ENCODE measurements around the gene FAM135A.
A peak's percentile ranks its signal among the peaks of the same experiment; 100 is the strongest.

The FAM135A gene

DNA sequence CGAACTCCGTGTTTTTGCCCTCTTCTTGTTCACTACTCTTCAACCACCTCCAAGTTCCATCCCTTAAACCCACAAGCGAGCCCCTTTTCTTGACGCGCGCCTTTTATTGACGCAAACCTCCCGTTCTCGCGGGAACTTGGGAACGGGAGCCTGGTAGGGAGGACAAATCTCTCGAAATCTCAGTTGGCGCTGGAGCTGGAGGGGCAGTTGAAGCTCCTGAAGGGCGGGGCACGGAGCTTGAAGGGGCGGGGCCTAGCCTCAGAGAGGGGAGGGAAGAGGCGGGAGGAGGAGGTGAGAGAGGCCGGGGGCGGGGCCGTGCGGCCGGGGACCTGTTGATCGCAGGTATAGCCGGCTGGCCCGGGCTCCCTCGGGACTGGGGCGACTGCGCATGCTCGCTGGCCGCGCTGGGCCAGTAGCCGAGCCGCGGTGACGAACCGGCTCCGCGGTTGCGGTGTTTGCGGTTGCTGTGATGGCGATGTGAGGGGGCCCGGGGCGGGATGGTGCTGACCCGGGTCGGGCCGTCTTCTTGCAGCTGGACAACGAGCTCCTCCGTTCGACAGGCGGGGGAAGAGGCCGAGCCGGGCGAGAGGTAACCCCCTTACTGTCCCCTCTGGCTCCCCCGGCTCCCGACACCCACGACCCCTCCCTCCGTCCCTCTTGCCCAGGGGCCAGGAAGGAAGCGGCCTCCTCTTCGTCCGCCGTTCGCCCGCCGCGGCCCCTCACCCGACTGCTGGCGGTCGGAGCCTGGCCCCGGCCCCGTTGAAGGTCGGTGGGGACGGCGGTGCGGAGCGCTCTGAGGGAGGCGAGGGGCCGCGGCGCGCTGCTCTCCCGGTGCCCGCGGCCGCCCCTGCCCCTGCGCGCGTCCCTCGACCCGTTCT is at the start of gene FAM135A:
FAM135A (plus strand) TSS at position 395 of the 878 bp plus-strand sequence. CDS start 14,835 bp downstream, outside the sequence.
- peak; percentile 96 for DNase-seq

DNA sequence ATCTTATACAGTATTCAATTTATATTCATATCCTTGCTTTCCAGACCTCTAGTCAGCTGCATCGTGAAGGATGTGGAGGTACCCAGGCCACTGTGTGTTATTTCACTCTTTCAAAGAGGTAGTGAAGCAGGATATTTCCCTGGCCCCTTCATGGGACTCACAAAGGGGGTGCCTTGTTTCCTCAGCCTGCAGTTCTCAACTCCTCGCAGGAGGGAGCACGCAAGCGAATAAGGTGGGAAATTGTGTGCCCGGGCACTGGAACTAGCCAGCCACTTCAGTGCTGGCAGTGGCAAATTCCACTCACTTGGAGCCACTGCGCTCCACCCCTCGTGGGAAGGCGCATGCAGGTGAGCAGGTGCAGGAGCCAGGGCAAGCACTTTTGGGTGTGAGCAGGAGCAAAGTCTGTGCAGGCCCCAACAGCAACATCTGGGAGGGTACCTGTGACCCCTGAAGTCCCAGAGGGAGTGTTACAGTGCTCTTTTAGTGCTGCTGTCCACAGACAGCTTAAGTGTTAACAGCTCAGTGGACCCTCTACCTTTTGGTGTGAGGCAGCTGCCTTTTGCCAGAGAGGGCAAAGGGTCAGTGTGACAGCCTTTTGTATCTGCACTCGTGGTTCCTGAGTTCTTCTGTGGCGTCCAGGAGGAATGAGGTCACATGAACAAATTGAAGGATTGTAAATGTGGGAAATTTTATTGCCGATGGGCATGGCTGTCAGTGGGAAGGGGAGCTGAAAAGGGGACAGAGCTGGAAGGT is 49.4 kb upstream of the FAM135A start:
- DNase-seq = no peak

DNA sequence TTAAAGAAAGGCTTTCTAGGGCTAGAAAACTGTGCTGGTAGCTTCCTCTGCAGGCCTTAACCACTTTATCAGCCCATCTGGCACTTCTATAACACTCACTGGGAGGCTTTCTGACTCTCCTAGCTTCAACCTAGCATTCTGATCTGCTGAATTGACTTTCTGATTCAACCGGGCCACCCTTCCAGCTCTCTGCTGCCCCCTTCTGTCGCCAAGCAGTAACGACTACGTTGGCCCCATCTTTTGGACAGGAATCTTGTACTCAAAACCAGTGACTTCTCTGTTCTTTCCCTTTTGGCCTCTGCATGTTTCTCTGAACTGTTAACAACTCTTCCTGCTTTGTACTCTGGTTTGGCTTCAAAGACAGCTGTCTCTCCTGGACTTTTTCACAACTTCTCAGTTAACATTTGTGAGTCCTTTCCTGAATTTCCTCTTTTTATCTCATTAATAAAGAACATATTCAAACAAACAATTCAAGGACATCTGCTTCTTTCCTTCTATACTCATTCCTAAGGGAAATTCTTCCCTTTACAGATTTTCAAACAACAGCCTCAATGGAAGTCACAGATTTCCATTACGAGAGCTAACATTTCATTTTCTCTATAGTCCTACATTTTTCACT is 43.9 kb upstream of the FAM135A start:
- DNase-seq = peak; percentile 66

DNA sequence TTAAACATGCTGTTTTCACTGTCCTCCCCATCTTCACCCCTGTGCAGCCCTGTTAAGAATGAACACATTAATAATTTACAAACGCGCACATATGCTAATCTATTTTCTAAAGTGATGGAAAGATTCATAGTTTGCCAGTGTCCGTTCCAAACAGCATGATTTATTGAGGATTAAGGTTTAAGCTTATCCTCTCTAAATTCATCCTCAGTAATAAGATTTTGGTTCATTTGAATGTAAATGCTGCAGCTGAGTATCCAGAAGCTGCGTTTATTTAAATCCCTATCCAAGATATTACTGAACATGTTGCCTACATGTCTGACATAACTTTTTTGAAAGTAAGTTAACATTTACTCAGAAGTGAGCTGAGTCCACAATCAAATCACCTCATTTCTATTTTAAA is 42.8 kb upstream of the FAM135A start:
- no peak for DNase-seq

DNA sequence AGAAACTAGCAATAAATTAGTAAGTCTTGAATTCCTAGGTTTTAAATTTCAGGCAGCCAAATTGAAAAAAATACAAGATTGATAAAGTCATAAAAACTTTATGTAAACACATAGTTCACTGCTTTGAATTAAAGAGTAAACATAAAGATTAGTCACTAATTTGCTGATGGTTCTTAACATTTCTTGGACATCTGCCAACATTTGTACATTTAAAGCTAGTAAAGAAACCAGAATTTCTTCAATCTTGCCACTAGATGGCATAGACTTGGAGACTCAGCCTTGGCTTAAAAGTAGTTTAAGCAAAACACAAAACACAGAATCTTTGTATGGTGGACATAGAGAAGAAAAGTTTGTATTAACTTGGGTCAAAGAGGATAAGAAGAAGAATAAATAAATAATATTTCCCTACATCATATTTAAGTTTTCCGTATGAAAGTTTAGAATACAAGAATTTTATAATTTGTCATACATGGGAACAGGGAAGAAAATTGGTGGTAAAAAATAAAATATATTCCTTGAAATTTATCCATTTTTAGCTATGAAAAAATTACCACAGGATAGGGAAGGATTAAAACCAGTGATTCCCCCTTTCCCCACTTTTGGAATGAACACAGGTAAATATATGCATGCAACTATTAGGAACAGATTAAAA is 41.7 kb upstream of the FAM135A start:
- DNase-seq = peak; percentile 55

DNA sequence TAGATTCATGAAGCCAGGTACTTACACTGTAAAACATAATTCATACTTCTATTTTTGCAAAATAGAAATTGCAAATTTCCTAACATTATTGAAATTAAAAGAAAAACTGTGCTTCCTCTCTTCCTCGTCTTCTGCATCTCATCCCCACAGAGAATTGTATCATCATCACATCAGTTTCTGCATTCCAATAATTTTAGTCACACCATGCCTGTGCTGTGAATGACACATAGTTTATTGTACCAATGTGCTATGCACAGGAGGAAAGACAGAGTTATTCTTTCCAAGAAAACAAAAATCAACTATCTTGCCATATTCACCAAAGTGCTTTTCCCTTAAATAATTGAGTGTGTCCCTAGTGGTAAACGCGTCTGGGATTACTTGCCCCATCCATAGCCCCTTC is 38.1 kb upstream of the FAM135A start:
- DNase-seq = no peak

DNA sequence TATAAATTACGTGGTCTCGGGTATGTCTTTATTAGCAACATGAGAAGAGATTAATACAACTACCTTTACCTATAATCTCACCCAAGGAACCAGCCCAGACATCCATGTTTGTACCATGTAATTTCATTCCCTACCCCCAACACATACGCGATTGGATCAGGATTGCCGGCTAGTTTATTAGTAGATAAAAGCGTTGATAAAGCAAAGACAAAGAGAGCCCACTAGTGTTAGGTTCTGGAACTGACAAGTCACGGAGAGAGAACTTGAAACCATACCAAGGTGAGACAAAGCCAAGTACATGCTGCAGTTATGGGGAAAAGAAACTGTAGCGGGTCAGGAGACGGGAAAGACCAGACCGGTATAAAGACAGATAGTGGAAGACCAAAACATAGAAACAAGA is 37.4 kb upstream of the FAM135A start:
- no peak for DNase-seq

DNA sequence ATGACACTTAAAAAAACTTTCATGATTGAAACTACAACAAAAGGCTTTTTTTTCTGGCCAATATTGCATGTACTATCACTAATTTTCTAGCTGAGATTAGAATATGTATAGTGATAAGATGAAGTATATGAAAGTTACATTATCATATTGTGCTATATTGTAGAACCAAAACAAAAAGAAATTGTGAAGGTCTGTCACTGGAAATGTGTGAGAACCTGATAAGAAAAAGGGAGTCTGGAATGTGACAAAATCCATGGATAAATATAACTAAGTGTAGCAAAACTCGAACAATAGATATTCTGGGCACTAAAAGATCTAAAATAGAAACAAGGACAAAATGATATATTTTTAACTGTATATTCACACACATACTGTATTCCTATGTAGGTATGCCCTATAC is 36.7 kb upstream of the FAM135A start:
- no peak for DNase-seq

DNA sequence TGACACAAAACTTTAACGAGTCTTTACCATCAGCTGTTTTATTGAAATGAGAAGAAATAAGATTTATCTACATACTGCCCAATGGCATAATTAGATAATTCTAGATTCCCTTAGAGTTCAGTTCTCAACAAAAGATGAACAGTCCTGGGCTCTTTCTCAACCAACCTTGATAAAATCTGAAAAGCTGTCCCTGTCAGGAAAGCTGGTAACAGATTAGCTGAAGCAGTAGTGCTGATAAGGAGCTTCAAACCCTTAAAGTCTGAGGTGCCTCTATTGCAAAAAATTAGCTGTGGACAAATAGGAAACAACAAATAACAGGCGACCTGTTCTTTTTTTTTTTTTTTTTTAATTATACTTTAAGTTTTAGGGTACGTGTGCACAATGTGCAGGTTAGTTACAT is 35.9 kb upstream of the FAM135A start:
- no peak for DNase-seq

DNA sequence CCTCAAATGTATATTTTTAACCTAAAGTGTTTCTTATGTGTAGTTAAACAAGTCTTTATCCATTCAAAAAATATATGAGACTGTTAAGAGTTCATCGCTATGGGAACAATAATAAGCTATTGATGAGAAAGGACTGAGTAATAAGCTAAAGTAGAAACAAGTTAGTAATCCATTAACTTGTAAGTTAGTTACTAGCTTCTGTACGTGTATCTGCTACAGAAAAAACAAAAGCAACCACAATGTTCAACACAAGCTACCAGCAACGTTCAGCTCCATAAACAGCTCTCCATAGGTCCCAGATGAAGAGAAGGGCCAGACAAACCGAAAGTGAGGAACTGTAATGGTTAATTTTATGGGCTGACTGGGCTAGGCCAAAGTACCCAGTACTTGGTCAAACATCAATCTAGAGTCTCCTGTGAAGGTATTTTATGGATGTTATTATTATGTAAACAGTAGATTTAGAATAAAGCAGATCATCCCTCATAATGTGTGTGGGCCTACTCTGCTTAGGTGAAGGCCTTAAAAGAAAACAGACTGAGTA is 33.8 kb upstream of the FAM135A start:
- DNase-seq = no peak

DNA sequence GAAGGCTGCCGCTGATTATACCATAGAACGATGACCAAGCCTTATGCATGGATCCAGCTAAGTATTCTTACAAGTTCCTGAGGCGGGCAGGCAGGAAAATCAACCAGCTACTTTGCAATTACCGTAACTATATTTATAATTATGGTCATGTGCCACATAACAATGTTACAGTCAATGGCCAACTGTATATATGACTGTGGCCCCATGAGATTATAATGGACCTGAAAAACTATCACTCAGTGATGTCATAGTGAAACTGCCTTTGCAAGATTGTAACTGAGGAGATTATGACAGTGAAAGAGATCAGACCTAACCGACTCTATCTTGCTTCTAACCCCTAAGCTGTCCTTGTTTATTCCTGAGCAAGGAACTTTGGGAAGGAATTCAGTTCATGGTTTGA is 33.1 kb upstream of the FAM135A start:
- DNase-seq = no peak

DNA sequence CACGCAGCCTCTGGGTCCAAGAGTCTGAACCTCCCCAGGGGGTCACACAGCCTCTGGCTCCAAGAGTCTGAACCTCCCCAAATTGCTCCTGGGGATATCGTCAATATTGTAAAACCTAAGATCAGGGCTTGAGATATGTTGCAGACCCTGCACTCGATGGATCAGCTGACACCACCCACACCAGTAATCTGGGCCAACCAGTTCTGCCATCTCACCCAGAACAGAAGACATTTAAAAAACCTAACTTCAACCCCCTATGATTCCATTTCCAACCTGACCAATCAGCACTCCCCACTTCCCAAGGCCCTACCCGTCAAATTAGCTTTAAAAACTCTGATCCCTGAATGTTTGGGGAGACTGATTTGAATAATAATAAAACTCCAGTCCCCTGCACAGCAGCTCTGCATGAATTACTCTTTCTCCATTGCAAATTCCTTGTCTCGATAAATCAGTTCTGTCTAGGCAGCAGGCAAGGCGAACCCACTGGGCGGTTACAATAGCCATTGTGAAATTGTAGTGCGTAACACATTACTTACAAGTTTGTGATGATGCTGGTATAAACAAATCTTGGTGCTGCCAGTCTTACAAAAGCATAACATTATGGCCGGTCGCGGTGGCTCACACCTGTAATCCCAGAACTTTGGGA is 32.4 kb upstream of the FAM135A start:
- no peak for DNase-seq

DNA sequence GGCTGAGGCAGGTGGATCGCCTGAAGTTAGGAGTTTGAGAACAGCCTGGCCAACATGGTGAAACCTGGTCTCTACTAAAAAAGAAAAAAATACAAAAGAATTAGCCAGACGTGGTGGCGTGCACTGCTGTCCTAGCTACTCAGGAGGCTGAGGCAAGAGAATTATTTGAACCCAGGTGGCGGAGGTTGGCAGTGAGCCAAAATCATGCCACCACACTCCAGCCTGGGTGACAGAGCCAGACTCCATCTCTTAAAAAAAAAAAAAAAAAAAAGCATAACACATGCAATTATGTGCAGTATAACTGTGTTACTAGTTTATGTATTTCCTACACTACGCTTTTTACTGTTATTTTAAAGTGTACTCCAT is 31.9 kb upstream of the FAM135A start:
- no peak for DNase-seq

DNA sequence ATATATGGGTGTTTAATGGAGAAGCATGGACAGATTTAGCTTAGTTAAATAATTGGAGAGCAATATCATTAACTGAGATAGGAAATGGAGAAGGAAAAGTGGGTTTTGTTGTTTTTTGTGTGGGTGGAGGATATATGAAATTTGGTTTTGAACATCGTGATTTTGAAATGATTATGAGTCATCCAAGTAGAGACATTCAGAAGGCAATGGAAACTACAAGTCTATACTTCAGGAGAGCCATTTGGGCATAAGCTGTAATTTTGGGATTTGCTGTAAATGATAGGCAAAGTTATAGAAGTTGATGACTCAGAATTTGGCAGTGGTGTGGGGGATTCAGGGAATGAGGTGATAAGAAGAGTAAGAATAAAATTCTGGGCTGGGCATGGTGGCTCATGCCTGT is 27.4 kb upstream of the FAM135A start:
- no peak for DNase-seq

DNA sequence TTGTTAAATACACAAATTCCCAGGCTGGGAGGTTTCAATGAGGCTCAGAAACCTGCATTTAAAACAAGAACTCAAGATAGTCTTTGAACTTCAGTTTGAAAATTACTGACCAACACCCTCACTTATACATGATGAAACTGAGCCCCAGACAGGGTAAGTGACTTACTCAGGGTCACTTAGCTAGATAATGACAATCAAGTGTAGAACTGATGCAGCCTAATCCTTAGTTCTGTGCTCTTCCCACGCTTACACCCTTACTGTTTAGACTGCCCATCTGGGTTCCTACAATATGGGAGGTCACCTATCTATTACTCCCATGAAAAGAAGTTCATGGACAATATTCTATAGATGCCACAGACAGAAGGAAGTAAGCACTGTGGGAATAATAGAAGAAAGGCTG is 24.5 kb upstream of the FAM135A start:
- no peak for DNase-seq

DNA sequence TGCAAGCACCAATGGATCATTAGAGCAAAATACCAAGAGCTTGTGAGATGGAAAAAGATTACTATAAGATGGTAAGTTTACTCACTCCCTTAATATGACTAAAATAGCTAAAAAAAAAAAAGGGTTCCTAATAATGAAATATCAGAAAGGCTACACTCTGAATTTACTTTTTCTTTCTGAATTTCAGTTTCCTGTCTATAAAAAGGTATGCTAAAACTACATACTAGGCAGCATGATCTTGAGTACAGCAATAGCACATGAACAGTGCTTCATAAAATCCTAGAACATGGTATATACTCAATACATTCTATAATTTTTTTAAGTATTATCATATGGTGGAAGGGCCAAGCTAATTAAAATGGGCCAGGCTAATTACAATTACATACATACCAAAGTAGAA is 24.0 kb upstream of the FAM135A start:
- no peak for DNase-seq

DNA sequence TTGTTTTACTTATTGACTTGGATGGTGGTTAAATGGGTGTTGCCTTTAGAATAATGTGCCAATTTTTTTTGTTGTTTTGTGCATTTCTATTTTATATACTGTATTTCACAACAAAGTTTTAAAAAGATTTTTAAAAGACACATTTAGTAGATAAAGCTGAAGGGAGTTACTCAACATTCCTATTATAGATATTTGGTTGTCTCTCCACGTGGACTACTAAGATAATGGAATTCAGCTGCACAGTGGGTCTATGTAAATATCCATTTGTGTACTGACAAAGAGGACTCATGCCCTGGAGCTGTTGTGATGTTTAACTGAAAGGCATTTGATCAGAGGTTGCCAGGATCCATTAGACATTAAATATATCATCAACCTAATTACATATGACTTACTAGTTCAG is 23.2 kb upstream of the FAM135A start:
- DNase-seq = no peak

DNA sequence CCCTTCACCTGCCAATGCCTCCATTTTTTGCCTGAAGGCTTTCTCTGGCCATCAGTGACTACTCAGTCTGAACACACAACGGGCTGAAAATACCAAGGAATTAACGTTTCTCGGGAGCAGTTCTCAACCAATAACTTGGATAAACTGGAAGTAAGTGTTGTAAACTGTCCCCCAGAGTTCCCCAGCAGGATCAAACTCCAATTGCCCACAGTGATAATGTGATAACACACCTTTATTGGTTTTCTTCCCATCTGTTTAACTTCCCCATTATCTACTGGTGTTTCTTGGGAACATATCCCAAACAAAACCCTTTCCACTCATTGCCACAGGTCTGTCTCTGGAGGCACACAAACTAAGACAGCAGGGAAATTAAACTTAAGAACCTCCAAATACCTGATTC is 21.8 kb upstream of the FAM135A start:
- DNase-seq = no peak

DNA sequence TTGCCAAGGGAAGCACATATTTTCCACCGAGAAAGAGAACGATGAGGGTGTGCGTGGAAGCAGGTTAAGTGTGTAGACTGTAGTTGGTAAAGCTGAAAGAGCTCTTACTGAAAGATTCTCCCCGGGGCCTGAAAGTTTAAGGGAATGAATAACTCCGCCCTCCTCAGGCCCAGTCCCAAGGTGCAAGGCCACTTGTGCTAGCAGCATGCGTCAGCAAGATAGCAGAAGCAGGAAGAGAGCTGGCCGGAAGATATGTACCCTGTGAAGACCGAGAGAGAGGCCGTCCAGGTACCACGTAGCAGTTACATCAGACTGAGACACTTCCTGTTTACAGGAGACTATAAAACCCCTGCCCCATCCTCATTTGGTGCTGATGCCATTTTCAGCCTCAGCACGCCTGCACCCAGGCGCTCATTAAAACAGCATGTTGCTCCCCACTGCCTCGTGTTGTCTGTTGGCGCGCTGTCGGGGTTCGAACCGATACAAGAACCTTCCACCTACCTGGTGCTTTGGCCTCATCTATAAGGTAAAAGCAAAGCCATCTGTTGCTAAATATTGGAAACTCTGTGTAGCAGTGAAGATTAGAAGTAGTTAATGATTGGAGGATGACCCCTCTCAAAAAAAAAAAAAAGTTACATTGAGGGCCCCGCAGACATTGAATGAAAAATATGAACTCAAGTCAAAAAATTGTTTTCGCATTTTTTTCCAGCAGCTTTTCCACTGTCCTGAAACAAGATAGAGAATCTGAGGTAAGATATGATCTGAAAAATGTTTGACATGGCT is 18.6 kb upstream of the FAM135A start:
- DNase-seq = no peak

DNA sequence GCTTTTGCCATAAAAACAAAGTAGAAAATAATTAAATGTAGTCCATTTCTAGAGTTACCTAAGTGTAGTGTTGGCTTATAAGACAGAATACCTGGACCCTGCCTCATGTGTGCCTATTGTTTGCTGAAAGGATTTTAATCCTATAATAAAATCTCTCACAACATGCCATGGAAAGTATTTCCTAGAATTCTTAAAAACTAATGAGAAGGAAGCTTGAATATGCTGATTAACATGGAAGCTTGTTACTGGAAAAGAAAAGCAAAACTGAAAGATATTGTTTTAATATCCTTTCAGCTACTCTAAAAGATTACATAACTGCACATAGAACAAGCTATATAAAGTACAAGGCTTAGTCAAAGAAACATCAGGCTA is 18.0 kb upstream of the FAM135A start:
- DNase-seq = no peak

DNA sequence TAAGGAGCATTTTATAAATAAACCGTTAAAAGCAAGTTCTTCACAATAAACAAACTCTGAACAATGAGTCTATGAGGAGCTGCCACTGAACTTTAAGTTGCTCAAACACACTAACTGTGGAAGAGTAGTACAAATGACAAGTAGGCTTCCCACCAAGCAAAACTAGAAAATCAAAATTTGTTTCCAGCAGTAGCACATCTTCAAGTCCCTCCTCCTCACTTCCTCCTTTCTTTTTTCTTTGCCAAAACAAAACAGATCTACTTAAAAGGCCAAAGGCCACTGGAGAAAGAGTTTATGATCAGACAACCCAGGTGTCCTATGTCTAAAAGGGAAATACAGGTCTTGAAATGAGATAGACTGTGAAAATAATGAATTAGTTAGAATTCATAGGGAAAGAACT is 17.1 kb upstream of the FAM135A start:
- no peak for DNase-seq
